ENCODE data around the gene GSTCD.

GRCh38 chr4:105671301-105671700 lies 37.3 kb upstream of the GSTCD start:
- TF ChIP-seq CTCF (IDR thresholded peaks at IDR 0.05) (no peak), POLR2A (IDR thresholded peaks at IDR 0.05) (no peak)
